ENCODE data around the gene CIC. TPM values are rescaled to one million over a fixed set of nuclear protein-coding genes. Genes with fewer than 3 reads are reported as not detected.
A peak's percentile ranks its signal among the peaks of the same experiment; 100 is the strongest.

CIC gene
- 33.7 TPM for total RNA-seq

DNA sequence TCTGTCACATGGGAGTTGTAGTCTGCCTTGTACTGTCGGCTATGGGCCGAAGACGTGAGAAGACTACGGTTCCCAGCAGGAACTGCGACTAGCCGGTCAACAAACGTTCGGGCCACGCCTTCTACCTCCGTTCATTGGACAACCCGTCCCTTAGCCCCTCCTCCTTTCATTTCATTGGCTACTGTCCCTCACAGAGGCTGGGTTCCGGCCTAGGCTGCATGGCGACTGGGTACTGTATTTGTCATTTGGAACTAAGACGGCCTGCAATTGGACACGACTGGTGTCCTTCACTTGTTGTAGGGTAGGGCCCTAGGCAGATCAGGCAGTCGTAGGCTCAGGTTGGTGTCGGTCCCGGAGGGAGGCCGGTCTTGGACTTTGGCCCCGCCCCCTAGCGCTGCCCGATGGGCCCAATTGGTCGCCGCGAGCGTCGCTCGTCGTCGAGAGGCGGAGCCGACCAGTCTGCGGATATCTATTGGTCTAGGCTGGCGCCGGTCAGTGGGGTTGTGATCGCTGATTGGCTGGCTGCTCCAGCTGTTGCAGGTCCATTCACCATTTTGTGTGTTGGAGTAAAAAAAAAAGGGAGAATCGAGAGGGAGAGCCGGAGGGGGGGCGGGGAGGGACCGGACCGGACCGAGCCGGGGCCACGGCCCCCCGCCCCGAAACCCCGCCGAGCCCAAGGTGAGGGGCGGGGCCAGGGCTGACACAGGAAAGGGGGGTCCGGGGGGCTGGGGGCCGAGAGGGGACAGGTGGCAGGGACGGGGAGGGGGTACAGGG, at the start of gene CIC:
Gene CIC (plus strand): TSS at position 549 of the 774 bp plus-strand sequence. CDS start 2,532 bp downstream, outside the sequence.
- peak; percentile 100 for DNase-seq

- DNase-seq: peak; percentile 99
Observed at GRCh38 chr19:42219812-42220750, 49.0 kb upstream of the CIC start, which contains the start of gene ZNF526. ZNF526 (plus strand) TSS chr19:42220312; CDS start chr19:42224404, 4,092 bp downstream.

GRCh38 chr19:42220751-42221097, 48.3 kb upstream of the CIC start:
- DNase-seq: no peak

- no peak for DNase-seq
Observed at GRCh38 chr19:42224940-42225717, 43.9 kb upstream of the CIC start.

- DNase-seq: no peak
Observed at GRCh38 chr19:42225718-42226292, 43.2 kb upstream of the CIC start.

DNA sequence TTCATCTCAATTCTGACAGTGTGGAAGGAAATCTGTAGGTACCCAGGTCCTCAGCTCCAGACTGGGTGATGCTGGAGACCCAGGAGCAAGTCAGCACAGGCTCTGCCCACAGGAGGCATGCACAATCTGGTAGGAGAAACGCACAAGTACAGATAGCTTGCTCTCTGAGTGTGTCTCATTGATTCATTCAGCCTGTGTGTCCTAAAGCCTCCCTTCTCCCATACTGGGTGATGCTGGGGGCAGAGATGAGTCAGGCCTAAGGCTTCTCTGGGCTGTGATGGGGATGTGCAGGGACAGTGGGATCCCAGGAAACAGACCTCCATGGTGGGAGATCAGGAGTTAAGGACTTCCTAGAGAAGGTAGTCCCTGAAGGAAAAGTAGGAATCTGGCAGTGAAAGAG, 42.2 kb upstream of the CIC start:
- no peak for DNase-seq

- DNase-seq: no peak
Observed at GRCh38 chr19:42228641-42229040, 40.4 kb upstream of the CIC start.

GRCh38 chr19:42229301-42229854, 39.7 kb upstream of the CIC start:
- DNase-seq: no peak

DNA sequence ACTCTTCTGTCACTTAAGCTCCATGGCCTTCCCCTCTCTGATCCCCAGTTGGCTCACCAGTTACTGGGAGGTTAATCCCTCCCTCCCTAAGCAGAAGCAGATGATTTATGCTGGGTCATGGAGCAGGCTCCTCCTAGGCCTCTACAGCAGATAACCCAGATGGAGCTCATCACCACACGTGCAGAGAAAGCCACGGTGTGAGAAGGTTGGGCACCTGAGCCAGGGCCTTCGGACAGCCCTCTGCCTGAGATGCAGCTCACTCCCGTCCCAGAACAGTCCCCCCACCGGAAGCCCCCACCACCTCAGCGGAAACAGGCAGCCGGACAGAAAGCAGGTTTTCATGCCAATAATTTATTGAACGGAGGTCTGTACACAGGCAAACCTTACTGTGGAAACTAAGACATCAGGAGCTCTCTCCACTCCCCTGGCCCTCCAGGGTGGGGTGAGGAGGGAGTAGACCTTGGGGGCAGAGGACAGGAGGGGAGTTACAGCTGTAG, 39.1 kb upstream of the CIC start:
- no peak for DNase-seq

GRCh38 chr19:42230571-42230970, 38.5 kb upstream of the CIC start:
- DNase-seq: no peak

- no peak for DNase-seq
Observed at GRCh38 chr19:42232435-42232834, 36.6 kb upstream of the CIC start.

- DNase-seq: no peak
Observed at GRCh38 chr19:42233106-42233505, 35.9 kb upstream of the CIC start.

- no peak for DNase-seq
Observed at GRCh38 chr19:42233678-42234292, 35.3 kb upstream of the CIC start.

DNA sequence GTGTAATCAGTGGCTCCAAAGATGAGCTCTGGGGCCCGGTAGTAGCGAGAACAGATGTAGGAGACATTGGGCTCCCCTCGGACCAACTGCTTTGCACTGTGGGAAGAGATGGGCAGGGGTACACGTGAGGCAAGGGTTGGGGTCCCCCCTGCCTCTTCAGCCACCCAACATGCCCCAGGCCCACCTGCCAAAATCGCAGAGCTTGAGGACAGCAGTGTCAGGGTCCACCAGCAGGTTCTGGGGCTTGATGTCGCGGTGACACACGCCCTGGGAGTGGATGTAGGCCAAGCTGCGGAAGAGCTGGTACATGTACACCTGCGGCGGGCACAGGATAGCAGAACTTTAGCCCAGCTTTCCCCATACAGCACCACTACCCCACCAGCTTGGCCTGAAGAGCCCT, 34.7 kb upstream of the CIC start:
- DNase-seq: no peak

DNA sequence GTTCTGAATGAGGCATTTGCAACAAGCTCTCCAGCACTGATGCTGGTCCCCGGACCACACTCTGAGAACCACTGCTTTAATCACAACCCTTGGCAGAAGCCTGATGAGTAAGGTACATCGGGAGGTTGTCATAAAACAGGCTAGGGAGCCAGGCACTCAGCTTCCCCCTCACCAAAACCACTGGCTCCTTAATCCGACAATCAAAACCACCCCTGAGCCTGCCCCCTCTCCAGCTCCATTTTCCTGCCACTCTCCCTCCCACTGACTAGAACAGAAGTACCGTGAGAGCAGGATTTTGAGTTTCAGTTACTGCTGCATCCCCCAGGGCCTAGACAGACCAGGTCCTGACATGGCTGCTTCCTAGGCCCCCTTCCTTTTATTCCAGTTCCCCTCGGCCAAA, 33.9 kb upstream of the CIC start:
- no peak for DNase-seq

DNA sequence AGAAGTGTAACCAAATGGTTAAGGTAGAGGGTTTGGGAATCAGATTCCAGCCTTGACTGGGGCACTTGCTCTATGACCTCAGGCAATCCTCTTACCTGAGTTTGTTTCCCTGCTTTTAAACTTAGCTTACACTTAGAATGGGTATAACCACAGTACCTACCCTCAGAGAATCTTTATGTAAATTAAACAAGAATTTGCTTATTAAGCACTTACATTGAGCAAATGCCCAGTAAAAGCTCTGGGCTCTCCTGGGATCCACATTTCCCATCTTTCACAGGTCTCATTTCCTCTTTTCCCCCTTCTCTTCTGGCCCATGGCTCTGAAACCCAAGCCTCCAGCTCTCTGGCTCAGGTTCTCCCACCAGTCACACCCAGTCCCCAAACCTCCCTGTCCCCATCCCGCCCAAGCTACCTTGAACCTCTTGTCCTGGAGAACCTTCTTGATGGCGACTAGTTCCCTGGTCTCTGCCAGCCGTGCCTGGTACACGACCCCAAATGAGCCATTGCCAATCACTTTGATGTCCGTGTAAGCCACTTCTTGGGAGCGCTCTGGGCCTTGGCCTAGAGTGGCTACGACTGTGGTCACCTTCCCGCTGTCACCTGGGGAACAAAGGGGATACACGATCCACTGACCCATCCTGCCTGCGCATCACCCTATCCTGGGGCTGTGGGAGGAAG, 29.4 kb upstream of the CIC start:
- DNase-seq: no peak

GRCh38 chr19:42241279-42241678, 27.8 kb upstream of the CIC start:
- no peak for DNase-seq

GRCh38 chr19:42242069-42242511, 27.0 kb upstream of the CIC start:
- peak; percentile 19 for DNase-seq

- DNase-seq: peak; percentile 100
Observed at GRCh38 chr19:42242512-42243409, 26.3 kb upstream of the CIC start, which contains the start of gene GSK3A. GSK3A (minus strand) TSS chr19:42242602; CDS start chr19:42242465, 137 bp downstream.
